HG03354 (cell line): Measurements from ENCODE around the gene PPP3CA.

Experiments used
- ATAC-seq: cut with Tn5 transposase; IDR thresholded peaks from one replicate; pipeline ENCODE4 v1.9.1; 2021; ENCODE audit warnings: mild to moderate bottlenecking; ENCODE audit not compliant: unreplicated experiment, poor library complexity, severe bottlenecking

The PPP3CA gene

DNA sequence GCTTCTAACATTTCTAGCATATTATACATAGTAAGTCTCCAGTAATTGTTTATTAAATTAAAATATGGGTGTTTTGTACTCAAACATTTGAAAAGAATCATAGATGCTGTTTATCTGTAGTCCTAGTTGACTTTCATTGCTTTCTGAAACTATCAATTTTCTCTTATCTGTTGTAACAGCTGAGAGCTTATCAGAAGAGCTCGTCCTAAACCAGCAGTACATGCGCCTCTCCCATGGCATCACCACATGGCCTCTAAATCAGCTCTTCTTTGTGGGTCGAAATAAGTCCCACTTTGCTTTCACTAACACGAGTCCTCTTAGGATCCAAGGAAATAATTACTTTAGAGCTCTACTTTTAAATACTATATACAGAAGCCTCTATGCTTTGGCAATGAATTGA, 55.1 kb downstream of the PPP3CA start:
- ATAC-seq, result no peak

DNA sequence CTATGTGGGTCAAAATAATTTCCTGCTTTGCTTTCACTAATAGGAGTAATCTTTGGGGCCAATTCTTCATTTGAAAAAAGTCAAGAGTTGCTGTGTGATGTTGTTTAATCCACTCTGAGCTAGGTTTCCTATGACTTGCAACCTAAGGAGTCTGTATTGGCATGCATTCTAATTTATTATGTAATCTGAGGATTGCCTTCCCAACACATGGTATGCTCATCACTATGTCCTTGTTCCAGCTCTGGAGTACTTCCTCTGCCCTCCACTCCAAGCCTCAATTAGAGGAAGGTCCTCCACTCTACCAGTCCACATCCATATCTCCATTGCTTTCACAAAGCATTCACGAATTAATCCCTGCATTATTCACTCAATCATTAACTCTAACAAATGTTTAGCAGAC, 56.1 kb downstream of the PPP3CA start:
- no peak for ATAC-seq

DNA sequence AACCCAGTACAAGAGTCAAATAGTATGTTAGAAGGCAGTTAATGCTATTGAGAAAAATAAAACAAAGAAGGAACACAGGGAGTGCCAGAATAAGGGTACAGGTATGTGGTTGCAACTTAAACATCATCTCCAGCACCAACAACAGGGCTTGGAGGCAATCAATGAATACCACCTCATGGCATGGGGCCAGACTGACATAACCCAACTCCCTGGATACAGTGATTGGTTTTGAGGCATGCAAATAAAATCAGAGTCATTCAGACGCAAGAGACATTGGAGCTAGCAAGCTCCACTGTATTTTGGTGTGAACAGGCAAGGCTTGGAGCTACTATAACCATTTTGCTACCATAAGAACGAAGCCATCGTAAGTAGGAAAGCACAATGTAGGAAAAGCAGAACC, 56.7 kb downstream of the PPP3CA start:
- no peak for ATAC-seq

DNA sequence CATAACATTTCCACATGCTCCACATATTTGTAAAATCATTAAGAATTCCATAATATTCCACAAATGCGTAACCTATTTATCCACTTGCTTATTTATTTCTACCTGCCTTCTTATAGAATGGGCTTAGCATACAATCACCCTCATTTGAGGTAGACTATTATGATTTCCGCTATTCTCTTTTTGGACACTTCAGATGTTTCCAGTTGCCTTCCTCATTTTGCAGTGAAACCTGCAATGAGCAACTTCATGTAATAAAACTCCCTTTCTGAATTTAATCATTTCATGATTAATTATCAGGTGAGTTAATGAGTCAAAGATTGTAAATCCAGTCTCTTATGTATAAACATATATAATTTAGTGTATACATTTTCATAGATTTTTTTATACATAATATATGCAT, 58.0 kb downstream of the PPP3CA start:
- ATAC-seq, result no peak

DNA sequence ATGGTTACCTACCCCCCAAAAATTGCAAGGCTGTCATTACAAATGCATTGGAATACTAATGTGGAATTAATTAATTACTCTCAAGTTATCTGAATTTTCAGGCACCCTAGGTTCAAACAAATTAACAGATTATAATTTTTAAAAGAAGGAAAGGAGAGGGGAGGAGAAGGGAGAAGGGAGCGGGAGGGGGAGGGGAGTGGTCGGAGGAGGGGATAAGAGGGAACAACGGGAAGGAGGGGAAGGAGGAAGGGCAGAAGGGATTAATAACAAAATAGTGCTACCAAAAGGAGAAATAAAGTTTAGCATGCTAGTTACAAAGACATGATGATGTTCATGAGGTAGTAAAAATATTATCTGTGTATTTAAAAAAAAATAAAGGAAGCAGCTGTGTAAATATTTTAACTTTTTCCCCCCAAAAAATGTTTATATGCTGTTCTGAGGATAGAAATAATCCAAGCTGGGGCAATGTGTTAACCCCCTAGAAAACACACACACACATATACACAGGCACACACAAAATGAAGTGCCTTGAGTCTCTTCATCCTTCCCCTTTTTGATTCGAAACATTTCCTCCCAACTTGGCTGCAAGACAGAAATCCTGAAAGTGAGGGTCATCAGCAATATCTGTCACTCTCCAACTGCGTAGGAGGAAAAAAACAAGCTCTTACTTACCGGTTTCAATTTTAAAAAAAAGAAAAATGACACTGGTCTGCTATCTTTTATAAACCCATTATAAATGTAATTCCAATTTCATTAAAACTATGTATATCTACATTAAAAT, 58.8 kb downstream of the PPP3CA start:
- no peak for ATAC-seq

DNA sequence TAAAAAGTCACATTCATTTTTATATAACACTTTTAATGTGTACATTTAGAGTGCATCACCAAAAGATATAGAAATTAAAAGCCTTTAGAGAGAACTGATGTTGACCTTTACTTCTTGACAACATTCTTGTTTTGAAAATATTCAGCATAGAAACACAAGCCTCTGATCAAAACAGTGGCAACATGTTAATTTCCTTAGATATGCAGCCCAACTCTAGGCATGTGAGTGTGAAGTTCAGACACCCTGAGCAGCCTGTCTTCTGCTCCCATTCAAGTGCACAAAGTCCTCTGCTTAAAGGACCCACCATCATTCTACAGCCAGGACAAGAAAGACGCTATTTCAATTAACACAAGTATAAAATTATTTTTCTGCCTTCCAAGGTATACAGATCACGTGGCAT, 60.0 kb downstream of the PPP3CA start:
- no peak for ATAC-seq

DNA sequence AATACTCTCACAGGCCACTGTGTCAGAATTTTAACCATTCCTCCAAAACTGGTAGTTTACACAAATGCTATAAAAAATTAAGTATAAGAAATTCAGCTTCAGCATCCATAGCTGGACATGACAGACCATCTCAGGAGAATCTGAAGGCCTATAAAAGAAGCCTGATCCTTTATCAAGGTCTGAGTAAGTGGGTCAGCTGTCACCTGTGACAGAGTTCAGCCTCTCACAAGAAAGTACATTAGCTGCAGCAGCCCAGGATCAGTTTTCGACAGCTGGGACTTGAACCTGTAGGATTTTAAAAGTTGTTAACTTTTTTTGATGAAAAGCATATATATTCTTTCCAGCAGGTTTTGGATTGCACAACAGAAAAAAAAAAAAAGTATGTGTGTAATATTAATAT, 60.7 kb downstream of the PPP3CA start:
- ATAC-seq, result no peak

DNA sequence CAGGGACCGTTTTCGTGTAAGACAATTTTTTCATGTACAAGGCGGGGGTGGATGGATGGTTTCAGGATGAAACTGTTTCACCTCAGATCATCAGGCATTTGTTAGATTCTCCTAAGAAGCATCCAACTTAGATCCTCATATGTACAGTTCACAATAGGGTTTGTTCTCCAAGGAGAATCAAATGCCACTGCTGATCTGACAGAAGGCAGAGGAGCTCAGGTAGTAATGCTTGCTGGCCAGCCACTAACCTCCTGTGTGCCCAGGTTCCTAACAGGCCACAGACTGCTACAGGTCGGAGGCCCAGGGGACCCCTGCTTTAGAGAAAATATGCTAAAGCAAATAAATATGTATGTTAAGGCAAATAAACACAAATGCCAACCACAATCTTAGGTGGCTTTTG, 61.3 kb downstream of the PPP3CA start:
- no peak for ATAC-seq

DNA sequence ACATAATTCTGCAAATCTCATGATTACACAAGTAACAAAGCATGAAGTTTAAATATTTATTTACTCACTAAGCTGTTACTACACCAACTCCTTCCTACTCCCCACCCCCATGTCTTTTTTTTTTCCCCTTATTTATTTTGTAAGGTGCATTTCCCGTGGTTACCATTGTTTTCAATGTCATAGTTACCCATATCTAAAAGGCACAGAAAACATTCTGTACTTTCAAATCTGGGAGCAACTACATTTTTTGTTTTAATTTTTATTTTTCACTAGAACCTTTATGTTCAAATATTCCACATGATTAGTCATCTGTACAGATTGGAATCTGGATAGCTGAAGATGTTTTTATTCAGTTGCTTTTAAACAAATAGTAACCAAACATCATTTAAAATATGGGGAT, 62.8 kb downstream of the PPP3CA start:
- no peak for ATAC-seq

DNA sequence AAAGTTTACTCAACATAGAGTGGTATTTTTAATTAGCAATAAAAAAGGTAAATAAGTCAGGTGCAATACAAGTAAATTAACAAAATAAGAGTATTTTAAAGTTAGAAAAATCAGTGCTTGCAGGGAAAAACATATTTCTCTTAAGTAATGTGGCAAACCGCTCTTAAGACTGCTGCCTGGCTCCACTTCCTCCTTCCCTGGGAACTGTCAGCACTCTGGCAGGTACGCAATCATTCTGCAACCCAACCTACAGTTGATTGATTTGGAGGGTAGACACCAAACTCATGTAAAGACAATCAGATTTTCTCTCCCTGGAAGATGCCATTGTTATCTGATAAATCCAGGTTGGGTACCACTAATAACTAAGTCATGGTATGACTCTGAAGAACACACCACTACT, 63.9 kb downstream of the PPP3CA start:
- no peak for ATAC-seq

DNA sequence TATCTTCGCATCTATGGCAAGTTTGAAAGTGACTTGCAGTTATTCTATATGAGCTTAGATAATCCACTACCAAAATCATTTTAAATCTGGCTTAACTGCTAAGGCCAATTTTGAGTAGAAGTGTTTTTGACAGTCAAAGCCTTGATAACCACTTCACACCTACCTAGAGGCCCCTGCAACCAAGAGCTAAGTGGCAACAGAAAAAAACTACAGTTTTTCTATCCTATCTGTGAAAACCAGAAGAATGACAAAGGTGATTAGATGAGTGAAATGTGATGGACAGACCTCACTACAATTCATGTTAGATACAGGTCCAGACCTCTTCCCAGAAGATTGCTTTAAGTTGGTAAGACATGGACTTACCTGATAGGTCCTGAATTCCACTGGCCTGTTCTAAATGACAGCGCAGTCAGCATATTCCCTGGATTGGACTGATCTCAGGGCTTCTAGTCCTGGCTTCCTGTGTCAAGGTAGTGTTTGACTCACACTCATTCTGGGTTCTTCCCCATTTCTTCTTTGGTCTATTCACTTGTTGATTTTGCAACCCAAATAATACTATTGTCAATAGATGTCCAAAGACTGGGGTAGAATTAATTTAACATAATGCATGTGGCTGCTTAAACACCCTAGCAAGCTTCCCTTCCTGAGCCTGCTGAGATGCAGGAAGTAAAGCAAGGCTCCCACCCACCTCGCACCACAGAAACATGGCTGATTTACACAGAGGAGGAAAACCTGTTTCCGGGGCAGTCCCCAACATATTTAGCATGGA, 65.1 kb downstream of the PPP3CA start:
- ATAC-seq, result peak; percentile 40

DNA sequence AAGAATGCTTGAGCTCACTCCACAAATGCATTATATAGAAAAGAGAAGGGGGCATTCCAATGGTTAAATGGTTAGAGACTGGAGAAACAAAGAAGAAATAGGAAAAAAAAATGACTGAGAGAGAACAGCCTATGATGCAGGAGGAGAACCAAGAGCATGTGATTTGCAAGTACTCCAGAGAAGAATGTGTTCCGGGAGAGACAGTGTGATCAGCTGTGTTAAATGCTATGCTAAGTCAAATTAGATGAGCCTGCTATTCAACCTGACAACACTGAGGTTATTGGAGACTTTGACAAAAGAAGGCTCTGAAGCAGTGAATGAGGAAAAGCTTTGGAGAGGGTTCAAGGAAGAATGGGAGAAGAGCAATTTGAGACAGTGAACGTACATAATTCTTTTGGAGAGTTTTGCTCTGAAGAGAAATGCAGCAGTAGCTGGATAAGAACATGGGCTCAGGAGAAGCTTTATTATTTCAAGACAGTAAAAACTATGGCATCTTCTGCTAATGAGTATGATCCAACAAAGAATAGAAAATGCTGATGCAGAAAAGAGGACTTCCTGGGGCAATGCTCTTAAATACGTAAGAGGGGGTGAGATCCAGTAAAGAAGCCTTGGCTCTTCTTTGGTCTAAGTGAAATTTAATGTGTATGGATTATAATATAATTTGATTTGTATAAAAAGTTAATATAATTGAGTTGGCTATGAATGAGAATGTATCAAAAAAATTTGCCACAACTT, 66.3 kb downstream of the PPP3CA start:
- ATAC-seq, result no peak

DNA sequence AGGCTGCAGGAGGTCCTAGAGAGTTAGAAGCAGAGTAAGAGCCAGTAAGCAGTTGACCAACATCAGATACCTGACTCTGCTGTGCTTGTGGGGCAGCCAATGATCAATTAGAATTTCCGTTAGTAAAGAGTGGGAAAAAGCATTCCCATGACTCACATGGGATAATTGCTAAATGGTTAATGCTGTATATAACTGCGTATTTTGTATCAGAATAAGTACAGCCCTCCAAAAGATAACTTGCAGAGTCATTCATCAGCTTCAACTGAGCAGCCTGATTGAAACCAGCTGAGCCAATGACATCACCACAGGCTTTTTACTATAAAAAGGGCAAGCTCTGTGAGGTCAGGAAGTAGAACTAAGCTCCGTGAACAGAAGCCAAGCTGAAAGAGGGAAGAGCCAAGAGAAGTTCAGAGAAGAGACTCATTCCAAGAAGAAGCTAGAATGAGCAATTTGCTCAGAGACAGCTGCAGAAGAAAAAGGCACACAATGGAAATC, 67.9 kb downstream of the PPP3CA start:
- ATAC-seq, result peak; percentile 72

DNA sequence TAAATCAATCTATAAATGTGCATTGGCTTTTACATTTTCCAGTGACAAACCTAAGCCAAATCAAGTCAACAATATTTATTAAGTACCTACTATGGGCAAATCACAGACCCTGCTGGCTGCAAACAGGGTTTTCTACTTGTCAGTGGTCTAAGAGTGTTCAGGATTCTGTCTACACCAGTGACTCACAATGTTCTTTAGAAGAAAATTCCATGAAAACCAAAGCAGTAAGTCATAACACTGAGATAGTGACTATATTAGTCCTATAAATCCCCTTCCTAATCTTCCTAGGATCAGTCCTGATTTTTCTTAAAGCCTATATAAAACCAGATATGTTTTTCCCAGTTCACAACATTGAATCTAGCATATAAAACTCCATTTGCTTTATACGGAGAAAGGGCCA, 69.7 kb downstream of the PPP3CA start:
- ATAC-seq, result no peak

DNA sequence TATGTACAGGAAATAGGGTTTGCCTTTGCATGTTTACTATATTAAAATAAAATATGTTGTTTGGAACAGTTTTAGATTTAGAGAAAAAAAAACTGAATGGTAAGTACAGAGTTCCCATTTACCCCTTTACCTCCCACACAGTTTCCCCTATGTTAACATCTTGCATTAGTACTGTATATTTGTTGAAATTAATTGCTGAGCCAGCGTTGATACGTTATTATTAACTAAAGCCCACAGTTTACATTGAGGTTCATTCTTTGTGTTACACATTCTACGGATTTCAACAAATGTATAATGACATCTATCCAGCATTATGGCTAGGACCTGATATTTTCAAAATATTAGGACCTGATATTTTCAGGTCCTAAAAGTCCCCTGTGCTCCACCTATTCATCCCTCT, 70.7 kb downstream of the PPP3CA start:
- no peak for ATAC-seq

DNA sequence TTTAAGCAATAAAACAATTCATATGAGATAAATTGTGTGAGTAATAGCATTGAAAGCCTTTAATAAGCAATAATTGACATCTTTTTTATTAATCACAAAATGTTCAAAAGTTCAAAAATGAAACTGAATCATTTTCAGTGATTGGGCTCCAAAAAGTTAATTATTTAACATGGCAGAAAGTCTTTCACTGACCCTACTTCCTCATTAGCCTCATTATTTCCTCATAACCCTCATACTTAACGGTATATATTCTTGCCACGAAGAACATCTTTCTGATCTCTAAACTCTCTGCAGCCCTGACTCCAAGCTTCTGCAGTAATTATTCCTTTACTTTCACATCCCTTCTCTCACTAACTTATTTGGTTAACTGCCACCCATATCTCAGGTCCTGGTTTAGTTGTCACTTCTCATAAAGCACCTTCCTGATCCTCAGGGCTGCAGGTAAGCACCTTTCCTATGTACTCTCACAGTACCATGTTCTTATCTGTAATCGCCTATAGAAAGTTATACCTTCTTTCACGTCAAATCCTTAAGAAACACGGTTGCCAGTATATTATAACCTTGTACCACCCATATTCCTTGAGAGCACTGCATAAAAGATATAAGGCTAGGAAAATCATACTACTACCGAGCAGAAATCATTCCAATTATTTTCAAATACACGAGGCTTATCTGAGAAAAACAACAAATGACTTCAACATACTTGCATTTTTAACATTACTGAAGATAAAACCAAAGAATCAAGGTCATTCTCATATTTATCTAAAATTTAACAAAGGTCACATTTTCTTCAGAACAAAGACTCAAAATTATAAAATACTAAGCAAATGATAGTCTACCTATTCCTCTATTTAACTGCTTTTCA, 72.2 kb downstream of the PPP3CA start:
- ATAC-seq, result peak; percentile 91

DNA sequence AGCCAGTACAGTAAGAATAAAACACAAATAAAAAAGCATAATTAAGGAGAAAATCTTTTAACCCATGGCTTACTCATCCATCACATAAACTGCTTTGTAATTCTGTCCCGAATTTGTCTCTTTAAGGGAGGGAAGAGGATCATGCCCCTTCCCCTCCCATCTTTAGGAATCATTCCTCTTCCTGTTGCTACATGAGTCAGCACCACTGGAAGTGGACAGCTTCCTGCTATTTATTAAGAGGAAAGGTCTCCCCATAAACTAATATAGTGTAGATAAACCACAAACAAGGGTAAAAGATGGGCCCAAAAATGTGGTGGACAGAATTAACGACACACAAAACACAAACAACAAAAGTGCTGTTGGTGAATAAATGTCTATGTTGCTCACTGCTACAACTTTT, 75.8 kb downstream of the PPP3CA start:
- no peak for ATAC-seq

DNA sequence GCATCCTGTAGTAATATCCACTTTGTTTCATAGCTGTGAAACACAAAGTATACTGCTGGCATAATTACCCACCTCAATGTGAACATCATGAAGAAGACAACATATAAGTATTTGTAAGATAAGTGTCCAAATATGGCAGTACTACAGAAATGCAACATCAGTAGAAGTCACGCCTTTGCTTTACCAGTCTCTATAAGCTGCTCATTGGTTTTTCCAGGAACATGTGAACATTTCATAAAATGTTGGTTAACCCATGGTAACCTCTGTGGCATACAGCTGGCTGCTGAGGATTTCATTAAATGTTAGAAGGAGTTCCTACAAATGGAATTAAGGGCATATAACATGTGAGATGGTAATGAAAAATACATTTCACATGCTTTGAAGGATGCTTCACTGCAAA, 77.6 kb downstream of the PPP3CA start:
- ATAC-seq, result no peak

DNA sequence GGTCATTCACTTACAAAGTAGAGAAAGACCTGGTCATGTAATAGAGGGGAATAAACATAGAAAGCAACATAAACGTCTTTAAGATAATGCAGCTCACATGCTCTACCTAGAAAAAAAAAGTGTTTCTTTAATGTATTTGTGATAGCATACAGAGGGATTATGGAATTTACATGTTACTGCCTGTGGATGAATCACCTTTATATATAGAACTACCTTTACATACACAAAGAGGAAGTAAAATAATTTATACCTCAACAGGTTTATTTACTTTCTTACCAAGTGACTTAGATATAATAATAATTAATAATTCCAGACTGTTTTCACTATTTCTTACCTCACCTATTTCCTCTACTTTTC, 81.5 kb downstream of the PPP3CA start:
- no peak for ATAC-seq
